Head of caudate nucleus (tissue), 42 donors: ENCODE measurements around the gene IL17D.

Experiments used
- DNase-seq, 42 donors: peaks; one replicate each; pipeline versions ENCODE4 v3.0.0 to v3.0.0-alpha.2; 2020 to 2021; ENCODE audit warnings: mixed read lengths in 7 of 42
- intact Hi-C: fragments of 100-400 bp; cut with DNase I; formaldehyde crosslinking; loops from one replicate; pipeline ENCODE4 v1.15.0; 2022

The IL17D gene

DNA sequence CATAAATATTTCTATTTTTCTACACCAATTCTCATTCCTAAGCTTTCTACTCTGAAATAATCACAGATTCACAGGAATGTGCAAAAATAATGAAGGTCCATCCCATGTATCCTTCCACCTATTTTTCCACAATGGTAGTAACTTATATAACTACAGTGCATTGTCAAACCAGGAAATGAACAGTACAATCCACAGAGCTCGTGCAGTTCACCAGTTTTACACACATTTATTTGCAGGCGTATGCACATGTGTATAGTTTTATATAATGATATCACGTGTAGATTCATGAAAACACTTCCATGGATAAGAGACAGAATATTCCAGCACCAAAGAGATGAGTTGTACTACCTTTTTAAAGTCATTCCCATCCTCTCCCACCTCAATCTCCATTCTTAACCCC lies 57.4 kb downstream of the IL17D start:
- DNase-seq = no peak
- intact Hi-C loops = no loop called here

DNA sequence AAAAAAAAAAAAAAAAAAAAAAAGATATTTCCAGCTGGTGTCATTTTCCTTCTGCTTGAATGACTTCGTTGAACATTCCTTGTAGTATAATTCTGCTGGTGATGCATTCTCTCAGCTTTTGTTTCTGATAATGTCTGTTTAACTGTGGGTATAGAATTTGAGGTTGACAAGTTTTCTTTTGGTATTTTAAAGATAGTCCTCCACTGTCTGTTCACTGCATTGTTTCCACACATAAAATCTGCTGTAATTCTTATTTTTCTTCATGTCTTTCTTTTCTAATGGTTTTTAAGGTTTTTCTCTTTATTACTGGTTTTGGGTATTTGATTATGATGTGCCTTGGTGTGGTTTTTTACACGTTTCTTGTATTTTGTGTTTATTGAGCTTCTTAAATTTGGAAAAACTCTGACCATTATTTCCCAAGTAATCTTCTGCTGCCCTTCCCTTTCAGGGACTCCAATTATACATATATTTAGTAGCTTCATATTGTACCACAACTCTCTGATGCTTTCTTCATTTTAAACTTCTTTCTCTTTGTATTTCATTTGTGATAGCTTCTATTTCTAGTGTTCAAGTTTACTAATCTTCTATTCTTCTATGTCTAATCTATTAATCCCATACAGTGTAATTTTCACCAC lies 63.9 kb downstream of the IL17D start:
- intact Hi-C loops = no loop called here
- DNase-seq = no peak

DNA sequence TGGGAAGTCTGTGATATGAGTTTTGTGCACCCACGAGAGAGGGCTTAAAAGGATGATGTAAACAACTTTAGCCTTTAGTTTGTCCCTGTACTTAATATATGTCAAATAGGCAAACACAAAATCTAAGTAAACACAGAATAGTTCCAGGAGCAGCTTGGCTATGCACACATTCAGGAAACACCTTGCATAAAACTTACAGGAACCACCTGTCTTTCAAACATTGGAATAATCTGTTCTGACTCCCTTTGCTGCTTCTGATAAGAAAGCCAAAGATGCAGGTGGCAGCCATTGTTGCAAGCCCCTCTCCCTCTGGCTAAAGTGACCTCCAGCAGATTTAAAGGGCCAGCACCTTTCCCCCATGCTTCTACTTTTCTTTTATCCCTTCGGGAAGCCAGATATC lies 65.6 kb downstream of the IL17D start:
- intact Hi-C loops = no loop called here
- no peak for DNase-seq

DNA sequence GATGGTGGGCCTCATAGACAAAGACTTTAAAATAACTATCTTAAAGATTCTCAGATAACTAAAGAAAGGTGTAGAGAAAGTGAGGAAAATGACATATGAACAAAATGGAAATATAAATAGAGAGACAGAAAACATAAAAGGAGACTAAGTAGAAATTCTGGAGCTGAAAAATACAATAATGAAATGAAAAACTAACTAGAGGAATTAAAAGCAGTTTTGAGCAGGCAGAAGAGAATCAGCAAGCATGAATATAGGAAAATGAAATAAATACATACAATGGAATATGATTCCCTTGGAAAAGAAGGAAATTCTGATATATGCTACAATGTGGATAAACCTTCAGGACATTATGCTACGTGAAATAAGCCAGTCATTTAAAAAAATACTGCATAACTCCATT lies 66.3 kb downstream of the IL17D start:
- no peak for DNase-seq
- intact Hi-C loops = no loop called here
